K562 (cell line): Measurements from ENCODE around the gene HDAC7. TPM values are rescaled to one million over a fixed set of nuclear protein-coding genes. Genes with fewer than 3 reads are reported as not detected.

Experiments used
- BCOR ChIP-seq: fragments of 450-650 bp; IDR thresholded peaks from 2 replicates; pipeline ENCODE4 v1.6.1; 2016
- CCNT2 ChIP-seq: IDR thresholded peaks from 2 replicates; pipeline ENCODE4 v1.6.1; 2011; ENCODE audit warnings: borderline replicate concordance, low read depth, mild to moderate bottlenecking, moderate library complexity, mixed read lengths, low read length; ENCODE audit not compliant: insufficient read length; ENCODE audit errors: extremely low read depth
- E2F3 ChIP-seq: fragments of 250-450 bp; sonication (Bioruptor Pico); IDR thresholded peaks from 2 replicates; pipeline ENCODE4 v1.4.0; 2020; ENCODE audit warnings: mild to moderate bottlenecking
- ELF2 ChIP-seq: fragments of 250-450 bp; sonication (Bioruptor Pico); IDR thresholded peaks from 2 replicates; pipeline ENCODE4 v1.5.0; 2021; ENCODE audit warnings: mild to moderate bottlenecking
- FUS ChIP-seq: fragments of 200-400 bp; formaldehyde crosslinking; optimal IDR thresholded peaks from 2 replicates; pipeline ENCODE3; 2017; ENCODE audit warnings: low read depth, low read length
- HMGN3 ChIP-seq: IDR thresholded peaks from 2 replicates; pipeline ENCODE4 v1.6.1; 2011; ENCODE audit warnings: borderline replicate concordance, low read depth, mild to moderate bottlenecking, mixed read lengths, low read length; ENCODE audit not compliant: insufficient read length; ENCODE audit errors: extremely low read depth
- HNRNPLL ChIP-seq: fragments of 200-400 bp; formaldehyde crosslinking; IDR thresholded peaks from 2 replicates; pipeline ENCODE4 v1.6.1; 2017; ENCODE audit warnings: low read length, low read depth, mild to moderate bottlenecking; ENCODE audit not compliant: poor library complexity, severe bottlenecking
- KLF13 ChIP-seq: fragments of 450-650 bp; IDR thresholded peaks from 2 replicates; pipeline ENCODE4 v1.6.1; 2016; ENCODE audit warnings: missing genetic modification characterization, low read depth, mild to moderate bottlenecking, missing compliant biosample characterization, moderate library complexity, borderline replicate concordance
- KLF16 ChIP-seq: IDR thresholded peaks from 2 replicates; pipeline ENCODE4 v1.6.1; 2016; ENCODE audit warnings: antibody characterized with exemption
- MCM3 ChIP-seq: fragments of 450-650 bp; IDR thresholded peaks from 2 replicates; pipeline ENCODE4 v1.6.1; 2016
- MEF2D ChIP-seq: conservative IDR thresholded peaks from 2 replicates; pipeline ENCODE4 v1.6.1; 2016; ENCODE audit warnings: low read depth, missing genetic modification characterization, missing compliant biosample characterization
- NELFE ChIP-seq: IDR thresholded peaks from 2 replicates; pipeline ENCODE4 v1.6.1; 2011; ENCODE audit warnings: mild to moderate bottlenecking; ENCODE audit not compliant: insufficient read depth, insufficient read length
- NUFIP1 ChIP-seq: fragments of 450-650 bp; IDR thresholded peaks from 2 replicates; pipeline ENCODE4 v1.6.1; 2018; ENCODE audit not compliant: partially characterized antibody
- PCBP2 ChIP-seq: fragments of 200-400 bp; formaldehyde crosslinking; IDR thresholded peaks from 2 replicates; pipeline ENCODE4 v1.6.1; 2018; ENCODE audit warnings: low read length, low read depth, mild to moderate bottlenecking, moderate library complexity; ENCODE audit not compliant: poor library complexity, severe bottlenecking
- PHTF2 ChIP-seq: fragments of 250-450 bp; sonication (Bioruptor Pico); IDR thresholded peaks from 2 replicates; pipeline ENCODE4 v1.5.0; 2021; ENCODE audit warnings: mild to moderate bottlenecking
- PRMT5 ChIP-seq: sonication (generic); formaldehyde crosslinking; IDR thresholded peaks from 2 replicates; pipeline ENCODE4 v1.5.0; 2020; ENCODE audit warnings: missing genetic modification reagents
- RBBP5 ChIP-seq: fragments of 200-600 bp; sonication (generic); IDR thresholded peaks from 2 replicates; pipeline ENCODE4 v1.6.1; 2012; ENCODE audit warnings: borderline replicate concordance, mild to moderate bottlenecking, low read length, control low read depth, inconsistent platforms; ENCODE audit not compliant: insufficient read depth, poor library complexity, severe bottlenecking
- RBM34 ChIP-seq: fragments of 200-400 bp; formaldehyde crosslinking; IDR thresholded peaks from 2 replicates; pipeline ENCODE4 v1.6.1; 2018; ENCODE audit warnings: low read length, borderline replicate concordance; ENCODE audit not compliant: insufficient read depth
- SMAD4 ChIP-seq: fragments of 250-450 bp; sonication (Bioruptor Pico); conservative IDR thresholded peaks from 2 replicates; pipeline ENCODE4 v1.8.0; 2021; ENCODE audit warnings: inconsistent platforms, mild to moderate bottlenecking, moderate library complexity
- SUPT5H ChIP-seq: fragments of 450-650 bp; IDR thresholded peaks from 2 replicates; pipeline ENCODE4 v1.6.1; 2016
- TAF1 ChIP-seq: IDR thresholded peaks from 2 replicates; pipeline ENCODE4 v1.6.1; 2011; ENCODE audit warnings: mild to moderate bottlenecking, low read length, moderate library complexity; ENCODE audit not compliant: insufficient read depth, control insufficient read depth, severe bottlenecking; ENCODE audit errors: extremely low read depth
- ZFX ChIP-seq: sonication (generic); formaldehyde crosslinking; IDR thresholded peaks from 2 replicates; pipeline ENCODE4 v1.8.0; 2022; ENCODE audit warnings: mild to moderate bottlenecking, missing genetic modification reagents, moderate library complexity
- ZNF121 ChIP-seq: sonication (generic); formaldehyde crosslinking; conservative IDR thresholded peaks from 2 replicates; pipeline ENCODE4 v1.8.0; 2022; ENCODE audit warnings: missing genetic modification reagents
- ZNF217 ChIP-seq: sonication (generic); formaldehyde crosslinking; IDR thresholded peaks from 2 replicates; pipeline ENCODE4 v1.8.0; 2022; ENCODE audit warnings: mild to moderate bottlenecking, missing genetic modification reagents
- ZNF224 ChIP-seq: sonication (generic); formaldehyde crosslinking; IDR thresholded peaks from 2 replicates; pipeline ENCODE4 v1.8.0; 2022; ENCODE audit warnings: mild to moderate bottlenecking, missing genetic modification reagents
- ZNF263 ChIP-seq: sonication (generic); formaldehyde crosslinking; IDR thresholded peaks from 2 replicates; pipeline ENCODE4 v1.8.0; 2022; ENCODE audit warnings: mild to moderate bottlenecking, missing genetic modification reagents, borderline replicate concordance
- ZNF79 ChIP-seq: fragments of 250-450 bp; sonication (Bioruptor Pico); IDR thresholded peaks from 2 replicates; pipeline ENCODE4 v1.4.0; 2020; ENCODE audit warnings: low read depth, mild to moderate bottlenecking, moderate library complexity
- ZSCAN29 ChIP-seq: fragments of 450-650 bp; IDR thresholded peaks from 2 replicates; pipeline ENCODE4 v1.6.1; 2017
- polyA plus RNA-seq, 8 experiments: library from polyadenylated mRNA; depleted of rRNA in 4 of 8; stranded (reverse) in 5 of 8; unstranded in 3 of 8; fragments of >200 nt; fragmentation: Nextera tagmentation in 2 of 8; fragmentation: Illumina TruSeq in 1 of 8; extraction: Ambion mirVana in 2 of 8; extraction: Trizol in 1 of 8; gene quantifications; 2 replicates each; pipeline versions ENCODE4 v1.2.1 to v1.2.3, GENCODE V29; 2011 to 2014; ENCODE audit warnings: inconsistent platforms in 1 of 8, missing spikeins in 1 of 8
- total RNA-seq, 7 experiments: library from RNA; depleted of rRNA in 6 of 7; stranded (reverse); fragments of >200 nt in 6 of 7; fragmentation: Illumina TruSeq in 2 of 7; extraction: Trizol in 2 of 7; gene quantifications; 2 replicates each; pipeline versions ENCODE4 v1.2.1 to v1.2.3, GENCODE V29; 2011 to 2021; ENCODE audit warnings: low replicate concordance in 1 of 7
- TF ChIP-seq, protein P1 (sequence below): sonication (generic); formaldehyde crosslinking; IDR thresholded peaks from 2 replicates; pipeline ENCODE4 v1.8.0; 2022; ENCODE audit warnings: missing genetic modification reagents, mild to moderate bottlenecking, borderline replicate concordance

The HDAC7 gene
- total and polyA plus RNA-seq, 9 of the 15 experiments (the other 6 are each of a cell fraction or from before 2014, with no cell fraction given), result 2.5 to 129 (median 31.1) TPM

DNA sequence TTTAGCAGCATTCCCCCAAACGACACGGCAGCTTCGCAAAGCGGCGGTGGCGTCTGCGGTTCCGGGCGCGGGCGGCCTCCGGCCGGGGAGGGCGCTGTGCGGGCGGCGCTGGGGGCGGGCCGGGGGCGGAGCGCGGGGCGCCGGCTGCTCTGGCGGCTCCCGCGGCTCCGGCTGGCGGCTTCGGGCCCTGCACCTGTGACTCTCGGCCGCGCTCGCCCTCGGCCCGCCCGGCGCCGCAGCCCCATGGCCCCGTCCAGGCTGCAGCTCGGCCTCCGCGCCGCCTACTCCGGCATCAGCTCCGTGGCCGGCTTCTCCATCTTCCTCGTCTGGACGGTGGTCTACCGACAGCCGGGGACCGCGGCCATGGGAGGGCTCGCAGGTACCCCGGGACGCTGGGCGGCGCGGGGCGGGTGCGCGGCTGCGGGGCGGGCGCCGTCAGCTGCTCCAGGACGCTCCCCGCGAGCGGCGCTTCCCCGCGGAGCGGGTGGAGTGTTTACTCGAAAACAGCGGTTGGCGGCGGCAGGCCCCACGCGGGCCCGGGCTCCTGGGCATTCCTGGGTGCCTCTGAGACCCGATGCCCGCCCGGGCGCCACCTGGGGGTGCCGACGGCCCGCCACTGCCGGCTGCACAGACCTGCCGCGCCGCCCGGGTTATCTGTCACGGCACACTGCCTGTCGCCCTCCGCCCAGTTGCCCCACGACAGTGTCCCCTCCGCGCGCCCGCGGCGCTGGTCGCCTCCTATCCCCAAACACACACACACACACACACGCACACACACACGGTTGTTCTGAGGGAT lies 46.4 kb downstream of the HDAC7 start, which contains the start of gene SLC48A1 (continued):
- TF ChIP-seq RBM34 (no peak), TAF1 (peak; percentile 77), FUS (no peak), ZNF79 (CRISPR knock-in tag) (no peak), SMAD4 (CRISPR knock-in tag) (peak; percentile 64), MCM3 (no peak), HMGN3 (no peak), KLF13 (tag) (no peak), E2F3 (CRISPR knock-in tag) (no peak), PRMT5 (CRISPR knock-in tag) (no peak), NELFE (no peak), ZNF224 (CRISPR knock-in tag) (no peak), ZFX (CRISPR knock-in tag) (peak; percentile 67), NUFIP1 (no peak), ELF2 (CRISPR knock-in tag) (no peak), ZSCAN29 (no peak), MEF2D (tag) (no peak), ZNF263 (CRISPR knock-in tag) (no peak), ZNF217 (CRISPR knock-in tag) (no peak), RBBP5 (peak; percentile 49), PCBP2 (no peak), PHTF2 (CRISPR knock-in tag) (no peak), ZNF121 (CRISPR knock-in tag) (no peak), BCOR (no peak; the same call in 1 of the 2 replicates), SUPT5H (peak; percentile 37; the same call in 1 of the 2 replicates), CCNT2 (peak; percentile 81), KLF16 (no peak), HNRNPLL (peak; percentile 39)
- TF ChIP-seq, protein P1, sequence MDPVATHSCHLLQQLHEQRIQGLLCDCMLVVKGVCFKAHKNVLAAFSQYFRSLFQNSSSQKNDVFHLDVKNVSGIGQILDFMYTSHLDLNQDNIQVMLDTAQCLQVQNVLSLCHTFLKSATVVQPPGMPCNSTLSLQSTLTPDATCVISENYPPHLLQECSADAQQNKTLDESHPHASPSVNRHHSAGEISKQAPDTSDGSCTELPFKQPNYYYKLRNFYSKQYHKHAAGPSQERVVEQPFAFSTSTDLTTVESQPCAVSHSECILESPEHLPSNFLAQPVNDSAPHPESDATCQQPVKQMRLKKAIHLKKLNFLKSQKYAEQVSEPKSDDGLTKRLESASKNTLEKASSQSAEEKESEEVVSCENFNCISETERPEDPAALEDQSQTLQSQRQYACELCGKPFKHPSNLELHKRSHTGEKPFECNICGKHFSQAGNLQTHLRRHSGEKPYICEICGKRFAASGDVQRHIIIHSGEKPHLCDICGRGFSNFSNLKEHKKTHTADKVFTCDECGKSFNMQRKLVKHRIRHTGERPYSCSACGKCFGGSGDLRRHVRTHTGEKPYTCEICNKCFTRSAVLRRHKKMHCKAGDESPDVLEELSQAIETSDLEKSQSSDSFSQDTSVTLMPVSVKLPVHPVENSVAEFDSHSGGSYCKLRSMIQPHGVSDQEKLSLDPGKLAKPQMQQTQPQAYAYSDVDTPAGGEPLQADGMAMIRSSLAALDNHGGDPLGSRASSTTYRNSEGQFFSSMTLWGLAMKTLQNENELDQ (CRISPR knock-in tag), result no peak
